ENCODE data around the gene KLHDC4. TPM values are rescaled to one million over a fixed set of nuclear protein-coding genes. Genes with fewer than 3 reads are reported as not detected.

Gene KLHDC4
- total and polyA plus RNA-seq, 2 of the 4 experiments (the other 2 are of a cell fraction) = 13.6 to 19.0 TPM

DNA sequence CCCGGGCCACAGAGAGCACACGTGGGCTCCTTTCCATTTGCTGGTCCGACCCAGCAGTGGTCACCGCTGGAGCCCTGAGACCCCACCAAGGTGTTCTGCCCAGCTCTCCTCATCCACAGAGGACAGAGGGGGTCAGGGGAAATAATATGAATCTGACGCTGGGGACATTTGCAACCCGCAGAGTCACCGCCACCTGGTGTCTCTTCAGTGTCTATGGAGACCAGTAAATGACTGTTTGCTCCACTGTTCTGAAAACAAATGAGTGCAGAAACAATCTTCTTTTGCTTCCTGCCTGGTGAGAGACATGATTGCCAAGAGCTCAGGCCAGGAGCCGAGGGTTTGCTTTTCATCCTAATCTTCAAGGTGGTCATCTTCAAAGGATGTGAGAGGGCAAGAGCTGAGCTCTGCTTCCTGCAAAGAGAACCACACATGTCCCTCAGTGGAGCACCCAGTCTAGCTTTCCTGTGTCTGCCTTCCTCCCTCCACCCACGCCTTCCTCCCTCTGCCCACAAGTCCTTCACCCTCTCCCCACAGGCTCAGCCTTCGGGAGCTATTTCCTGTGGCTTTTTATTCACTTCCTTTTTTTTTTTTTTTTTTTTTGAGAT lies 14.7 kb upstream of the KLHDC4 start:
- no CpG with 5 or more reads among the region's 10 CpGs for WGBS, 2 experiments (ENCODE audit: extremely low coverage in 2 of 2, insufficient read length in 1 of 2)
- CTCF ChIA-PET = interaction anchor here (0.9 to 4.0 kb wide), 3 partner anchors 66 to 90 kb away, joined by 3 to 56 read pairs (median 6); no protein-coding TSS in a partner anchor
- peak; percentile 38 for DNase-seq

More for the DNA sequence above, 14.7 kb upstream of the KLHDC4 start:
- Histone ChIP-seq H3K4ac (ENCODE audit: low read depth, low read length) (peak overlapping the region; percentile 91), H3K4me1 (ENCODE audit: control insufficient read depth, insufficient read depth, low read length) (peaks cover 16% of the 10 kb centered on the region), H2BK20ac (ENCODE audit: low read depth, low read length) (peak overlapping the region; percentile 94), H3K4me3 (ENCODE audit: insufficient read depth, low read depth, low read length) (no peak overlapping the region), H3K14ac (replicated peaks; ENCODE audit: low read depth, low read length) (peak overlapping the region; percentile 81), H3K27me3 (ENCODE audit: control insufficient read depth, insufficient read depth, low read length) (no peaks in the 10 kb centered on the region), H3K27ac (ENCODE audit: insufficient read depth, low read length) (no peak overlapping the region), H4K91ac (ENCODE audit: insufficient read depth, low read depth, low read length) (peak overlapping the region; percentile 93), H2AFZ (replicated peaks; ENCODE audit: low read length, poor library complexity) (peak overlapping the region; percentile 91), H3K9me1 (ENCODE audit: insufficient read depth, low read length) (peaks cover 7% of the 10 kb centered on the region), H3K9ac (ENCODE audit: low read depth, low read length) (no peak overlapping the region), H3K9me3 (ENCODE audit: control insufficient read depth, insufficient read depth, low read length) (no peaks in the 10 kb centered on the region), H3K23ac (ENCODE audit: low read depth, low read length) (peak overlapping the region; percentile 44; the same call in 1 of the 2 replicates), H3K79me1 (ENCODE audit: low read depth in 1 of 2, low read length in 2 of 2) (0 out of 4 replicates have a peak, but pooled peaks cover 0 to 4% of the 10 kb centered on the region in 2 experiments), H2BK15ac (ENCODE audit: low read depth, low read length) (peak overlapping the region; percentile 83; the same call in 2 of the 3 replicates), H4K20me1 (ENCODE audit: insufficient read depth, low read length) (0 out of 2 replicates have a peak, but pooled peaks cover 3% of the 10 kb centered on the region), H4K8ac (ENCODE audit: low read depth in 2 of 2, low read length in 2 of 2) (peak overlapping the region; percentile 71 to 83), H3K56ac (ENCODE audit: extremely low read depth, insufficient read depth, low read length) (no peak overlapping the region), H2AK9ac (replicated peaks; ENCODE audit: low read depth, low read length, poor library complexity) (peak overlapping the region; percentile 5), H4K5ac (ENCODE audit: low read depth, low read length) (peak overlapping the region; percentile 53), H3K4me2 (ENCODE audit: low read depth, low read length) (no peak overlapping the region), H2AK5ac (ENCODE audit: low read depth, low read length) (peak overlapping the region; percentile 86; the same call in 1 of the 2 replicates), H2BK5ac (ENCODE audit: low read depth, low read length, poor library complexity, severe bottlenecking) (peak overlapping the region; percentile 27), H3K18ac (ENCODE audit: low read depth, low read length) (peak overlapping the region; percentile 69), H2BK120ac (ENCODE audit: low read depth, low read length) (peak overlapping the region; percentile 90), H3K36me3 (ENCODE audit: control insufficient read depth, insufficient read depth, low read length) (no peaks in the 10 kb centered on the region)
- dilution Hi-C loops (cut with HindIII; ENCODE audit: low sequenced_read_pairs, unreplicated experiment) = no loop called here
- ATAC-seq (ENCODE audit: low read depth) = no peak
- TF ChIP-seq ELK1 (IDR thresholded peaks at IDR 0.05; ENCODE audit: borderline replicate concordance, low read depth, low read length) (no peak), BHLHE40 (IDR thresholded peaks at IDR 0.05; ENCODE audit: low read depth, low read length) (no peak), RFX5 (IDR thresholded peaks at IDR 0.05; ENCODE audit: low read depth, low read length) (no peak), CHD1 (IDR thresholded peaks at IDR 0.05; ENCODE audit: low read depth, low read length) (no peak), MXI1 (IDR thresholded peaks at IDR 0.05; ENCODE audit: borderline replicate concordance, low read depth, low read length) (no peak), CEBPB (IDR thresholded peaks at IDR 0.05; ENCODE audit: low read depth, low read length) (no peak), CTCF (conservative IDR thresholded peaks at IDR 0.05; ENCODE audit: low read depth, low read length) (no peak), SMC3 (IDR thresholded peaks at IDR 0.05; ENCODE audit: low read depth, low read length) (no peak), MAFK (IDR thresholded peaks at IDR 0.05; ENCODE audit: low read depth, low read length) (no peak), MAZ (IDR thresholded peaks at IDR 0.05; ENCODE audit: borderline replicate concordance, low read depth, low read length) (no peak), FOS (IDR thresholded peaks at IDR 0.05; ENCODE audit: low read depth, low read length) (no peak), NFE2L2 (IDR thresholded peaks at IDR 0.05; ENCODE audit: low read depth, low read length) (no peak), RCOR1 (IDR thresholded peaks at IDR 0.05; ENCODE audit: insufficient replicate concordance, low read length) (no peak)
- TF ChIP-seq, protein P1, sequence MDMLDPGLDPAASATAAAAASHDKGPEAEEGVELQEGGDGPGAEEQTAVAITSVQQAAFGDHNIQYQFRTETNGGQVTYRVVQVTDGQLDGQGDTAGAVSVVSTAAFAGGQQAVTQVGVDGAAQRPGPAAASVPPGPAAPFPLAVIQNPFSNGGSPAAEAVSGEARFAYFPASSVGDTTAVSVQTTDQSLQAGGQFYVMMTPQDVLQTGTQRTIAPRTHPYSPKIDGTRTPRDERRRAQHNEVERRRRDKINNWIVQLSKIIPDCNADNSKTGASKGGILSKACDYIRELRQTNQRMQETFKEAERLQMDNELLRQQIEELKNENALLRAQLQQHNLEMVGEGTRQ (IDR thresholded peaks at IDR 0.05; ENCODE audit: low read depth, low read length) = no peak
- no TSS peak for BruUV-seq (replicated peaks)
- POLR2A ChIA-PET (ENCODE audit: unreplicated experiment) = no interaction called here
- in situ Hi-C loops (cut with MboI; ENCODE audit: low sequenced_read_pairs) = no loop called here
- intact Hi-C loops (cut with micrococcal nuclease) = no loop called here

Measured in IMR-90 (cell line).